HFF-Myc (cell line): ENCODE measurements around the gene RGPD5.
"Not testable (repeated sequence)": the region's sequence is repeated elsewhere in the genome, so short reads cannot be mapped to it uniquely, and the experiment has no call there.

Experiments used
- DNase-seq: peaks from one replicate; pipeline ENCODE4 v3.0.0-alpha.2; 2011; ENCODE audit warnings: low read depth; ENCODE audit errors: extremely low read depth
- H3K4me3 ChIP-seq: replicated peaks from 2 replicates; pipeline ENCODE4 v1.5.1; 2011; ENCODE audit warnings: low read depth, mild to moderate bottlenecking, control low read depth, low read length

RGPD5 gene

GRCh38 chr2:109882112-109882511, 88.0 kb downstream of the RGPD5 start:
- not testable (repeated sequence) for H3K4me3 ChIP-seq, DNase-seq

GRCh38 chr2:109888414-109888813, 94.3 kb downstream of the RGPD5 start:
- DNase-seq, H3K4me3 ChIP-seq: not testable (repeated sequence)

DNA sequence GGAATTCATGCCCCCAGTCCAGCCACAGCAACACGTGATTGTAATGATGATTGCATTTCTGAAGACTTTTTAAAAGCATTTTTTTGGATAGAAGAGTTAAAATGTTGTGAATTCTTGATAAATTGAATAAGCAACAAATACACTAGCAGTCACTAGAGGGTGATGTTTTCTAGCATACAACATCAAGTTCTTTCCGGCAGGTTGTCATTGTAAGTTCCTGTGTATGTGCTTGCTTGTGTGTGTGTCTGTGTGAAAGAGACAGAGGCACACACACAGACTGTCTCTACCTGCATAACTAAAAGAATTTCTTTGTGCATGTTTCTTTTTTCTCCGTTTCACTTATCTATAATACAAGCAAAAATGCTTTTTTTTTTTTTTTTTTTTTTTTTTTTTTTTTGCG, 95.8 kb downstream of the RGPD5 start:
- DNase-seq, H3K4me3 ChIP-seq: not testable (repeated sequence)

- not testable (repeated sequence) for H3K4me3 ChIP-seq
Measured at GRCh38 chr2:109891024-109891423, 96.9 kb downstream of the RGPD5 start.

GRCh38 chr2:109893736-109894135, 99.6 kb downstream of the RGPD5 start:
- DNase-seq, H3K4me3 ChIP-seq: not testable (repeated sequence)

More at GRCh38 chr2:109891024-109891423, 96.9 kb downstream of the RGPD5 start:
- DNase-seq, result not testable (repeated sequence)

- H3K4me3 ChIP-seq, DNase-seq: not testable (repeated sequence)
Measured at GRCh38 chr2:109894141-109894540, 100.0 kb downstream of the RGPD5 start.

DNA sequence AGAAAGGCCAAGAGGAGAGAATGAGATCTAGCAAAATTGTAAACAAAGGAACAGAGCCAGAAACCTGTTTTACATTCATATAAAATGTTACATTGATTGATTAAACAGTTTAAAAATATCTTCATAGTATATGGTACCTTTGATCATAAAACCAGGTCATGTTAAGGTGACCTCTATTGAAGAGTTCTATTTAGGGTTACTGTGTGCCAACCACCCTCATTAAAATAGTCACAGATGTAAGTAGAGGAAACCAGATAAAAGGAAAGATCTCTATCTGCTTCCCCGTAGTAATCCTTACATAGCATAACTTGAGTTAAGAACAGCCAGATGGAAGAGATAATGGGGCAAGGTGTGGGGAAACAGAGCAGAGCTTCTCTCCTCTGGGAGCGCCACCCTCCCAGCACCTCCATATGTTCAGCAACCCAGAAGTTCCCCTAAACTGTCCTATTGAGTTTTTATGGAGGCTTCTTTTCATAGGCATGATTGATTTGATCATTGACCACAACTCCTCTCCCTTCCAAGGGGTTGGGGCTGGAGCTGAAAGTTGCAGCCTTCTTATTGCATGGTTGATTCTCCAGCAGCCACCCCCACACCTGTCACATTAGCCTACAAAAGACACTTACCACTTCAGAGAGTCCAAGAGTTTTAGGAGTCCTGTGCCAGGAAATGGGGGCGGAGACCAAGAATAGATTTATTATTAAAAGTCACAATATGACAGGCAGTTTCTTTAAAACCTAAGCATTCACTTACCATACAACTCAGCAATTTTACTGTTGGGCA, 101.2 kb downstream of the RGPD5 start:
- not testable (repeated sequence) for DNase-seq, H3K4me3 ChIP-seq

DNA sequence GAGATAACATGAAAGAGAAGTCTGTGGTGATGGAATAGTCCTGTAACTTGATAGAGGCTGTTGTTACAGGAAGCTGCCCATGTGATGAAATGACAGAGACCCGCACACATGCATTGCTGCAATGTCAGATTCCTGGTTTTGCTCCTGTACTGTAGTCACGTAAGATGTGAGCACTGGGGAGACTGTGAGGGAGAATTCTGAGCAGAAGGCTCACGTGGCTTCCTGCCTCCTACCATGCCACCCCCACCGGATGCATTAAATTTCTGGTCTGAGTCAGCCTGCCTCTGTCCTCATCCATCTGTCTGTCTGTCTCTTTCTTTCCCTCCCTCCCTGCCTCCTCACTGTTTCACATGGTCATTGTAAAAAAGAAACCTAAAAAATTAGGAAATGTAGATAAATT, 102.1 kb downstream of the RGPD5 start:
- not testable (repeated sequence) for H3K4me3 ChIP-seq, DNase-seq

DNA sequence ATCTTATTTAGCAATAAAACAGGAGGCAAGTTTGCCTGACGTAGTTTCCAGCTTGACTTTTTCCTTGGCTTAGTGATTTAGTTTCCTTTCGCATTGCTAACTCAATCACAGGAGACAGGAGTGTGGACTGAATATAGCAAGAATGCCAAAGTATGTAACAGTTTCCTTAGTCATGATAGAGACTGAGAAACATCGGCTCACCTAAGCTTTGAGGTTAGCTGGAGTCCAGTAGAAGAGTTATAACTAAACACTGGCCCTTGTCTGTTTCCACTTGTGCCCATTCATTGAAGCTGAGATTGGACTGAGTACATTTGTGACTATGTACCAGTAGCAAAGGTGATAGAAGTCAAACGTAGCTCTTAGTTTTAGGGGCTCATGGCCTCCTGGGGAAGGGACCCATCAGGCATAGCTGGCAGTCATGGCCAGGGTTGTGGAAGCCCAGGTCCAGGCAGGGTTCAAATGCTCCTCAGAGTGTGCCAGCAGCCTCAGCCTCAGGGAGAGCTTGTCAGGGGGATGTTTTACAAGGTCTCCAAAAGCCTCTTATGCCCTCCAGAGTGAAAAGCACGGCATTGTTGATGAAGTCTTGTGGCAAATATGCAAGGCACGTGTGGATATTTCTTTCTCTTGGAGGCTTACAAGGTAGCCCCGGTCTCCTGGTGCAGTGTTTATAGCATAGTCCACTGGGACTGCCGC, 103.8 kb downstream of the RGPD5 start:
- DNase-seq, H3K4me3 ChIP-seq: not testable (repeated sequence)

GRCh38 chr2:109898462-109899336, 104.6 kb downstream of the RGPD5 start, which contains the start of gene LIMS3:
TSS of gene LIMS3 (plus strand) at chr2:109898688. CDS start at chr2:109898729, 41 bp downstream.
- not testable (repeated sequence) for DNase-seq, H3K4me3 ChIP-seq

GRCh38 chr2:109905796-109906195, 111.7 kb downstream of the RGPD5 start:
- not testable (repeated sequence) for DNase-seq

More at GRCh38 chr2:109905796-109906195, 111.7 kb downstream of the RGPD5 start:
- H3K4me3 ChIP-seq, result not testable (repeated sequence)
